ENCODE results near the gene CERS4.

DNA sequence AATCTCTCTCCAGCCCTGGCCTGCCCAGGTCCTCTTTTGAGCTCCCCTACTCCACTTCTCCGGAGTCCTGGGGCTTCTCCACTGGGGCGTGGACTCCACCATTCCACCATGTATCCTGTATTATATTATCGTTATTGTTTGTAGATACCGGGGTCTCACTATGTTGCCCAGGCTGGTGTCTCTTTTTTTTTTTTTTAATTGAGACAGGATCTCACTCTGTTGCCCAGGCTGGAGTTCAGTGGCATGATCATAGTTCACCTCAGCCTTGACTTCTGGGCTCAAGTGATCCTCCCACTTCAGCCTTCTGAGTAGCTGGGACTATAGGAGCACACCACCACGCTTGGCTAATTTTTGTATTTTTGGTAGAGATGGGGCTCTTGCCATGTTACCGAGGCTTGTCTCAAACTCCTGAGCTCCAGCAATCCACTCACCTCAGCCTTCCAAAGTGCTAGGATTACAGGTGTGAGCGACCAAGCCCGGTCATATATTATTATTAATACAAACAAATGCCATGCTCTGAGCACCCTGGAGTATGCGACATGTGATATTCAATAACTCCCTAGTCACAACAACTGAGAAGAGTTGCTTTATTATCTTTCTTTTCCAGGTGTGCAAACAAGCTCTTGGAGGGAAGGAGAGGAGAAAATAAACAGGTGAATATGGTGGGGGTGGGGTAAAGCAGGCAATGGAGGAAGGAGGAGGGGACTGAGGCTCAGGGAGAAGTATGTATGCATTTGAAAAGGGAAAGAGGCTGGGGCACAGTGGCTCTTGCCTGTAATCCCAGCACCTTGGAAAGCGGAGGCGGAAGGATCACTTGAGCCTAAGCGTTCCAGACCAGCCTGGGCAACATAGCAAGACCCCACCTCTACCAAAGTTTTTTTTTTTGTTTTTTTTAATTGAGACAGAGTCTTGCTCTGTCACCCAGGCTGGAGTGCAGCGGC lies 2.8 kb upstream of the CERS4 start:
- no peak for TF ChIP-seq POLR2A (IDR thresholded peaks at IDR 0.05)
- no peak for TF ChIP-seq POLR2AphosphoS5 (IDR thresholded peaks at IDR 0.05)
- TF ChIP-seq, protein P1, sequence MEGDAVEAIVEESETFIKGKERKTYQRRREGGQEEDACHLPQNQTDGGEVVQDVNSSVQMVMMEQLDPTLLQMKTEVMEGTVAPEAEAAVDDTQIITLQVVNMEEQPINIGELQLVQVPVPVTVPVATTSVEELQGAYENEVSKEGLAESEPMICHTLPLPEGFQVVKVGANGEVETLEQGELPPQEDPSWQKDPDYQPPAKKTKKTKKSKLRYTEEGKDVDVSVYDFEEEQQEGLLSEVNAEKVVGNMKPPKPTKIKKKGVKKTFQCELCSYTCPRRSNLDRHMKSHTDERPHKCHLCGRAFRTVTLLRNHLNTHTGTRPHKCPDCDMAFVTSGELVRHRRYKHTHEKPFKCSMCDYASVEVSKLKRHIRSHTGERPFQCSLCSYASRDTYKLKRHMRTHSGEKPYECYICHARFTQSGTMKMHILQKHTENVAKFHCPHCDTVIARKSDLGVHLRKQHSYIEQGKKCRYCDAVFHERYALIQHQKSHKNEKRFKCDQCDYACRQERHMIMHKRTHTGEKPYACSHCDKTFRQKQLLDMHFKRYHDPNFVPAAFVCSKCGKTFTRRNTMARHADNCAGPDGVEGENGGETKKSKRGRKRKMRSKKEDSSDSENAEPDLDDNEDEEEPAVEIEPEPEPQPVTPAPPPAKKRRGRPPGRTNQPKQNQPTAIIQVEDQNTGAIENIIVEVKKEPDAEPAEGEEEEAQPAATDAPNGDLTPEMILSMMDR (IDR thresholded peaks at IDR 0.05 in 8 of 11, conservative IDR thresholded peaks at IDR 0.05 in 3 of 11) = no peak

Measured in spleen (tissue), 7 donors.